Endodermal cell (in vitro differentiated cells): ENCODE measurements around the gene KCNQ1. TPM values are rescaled to one million over a fixed set of nuclear protein-coding genes. Genes with fewer than 3 reads are reported as not detected.
A peak's percentile ranks its signal among the peaks of the same experiment; 100 is the strongest.

ENCODE experiments used
- DNase-seq: peaks from one replicate; pipeline ENCODE4 v3.0.0-alpha.2; 2017
- H3K27ac ChIP-seq: 2 replicates; pipeline ENCODE4 v1.5.1; 2013; ENCODE audit warnings: mild to moderate bottlenecking, low read depth, low read length, moderate library complexity
- H3K27me3 ChIP-seq: 2 replicates; pipeline ENCODE4 v1.6.1; 2013; ENCODE audit warnings: mild to moderate bottlenecking, low read length, moderate library complexity; ENCODE audit not compliant: insufficient read depth, control insufficient read depth, poor library complexity, severe bottlenecking
- H3K36me3 ChIP-seq: 2 replicates; pipeline ENCODE4 v1.7.0; 2013; ENCODE audit warnings: mild to moderate bottlenecking, low read length, moderate library complexity; ENCODE audit not compliant: control insufficient read depth, insufficient read depth
- H3K4me1 ChIP-seq: one replicate; pipeline ENCODE4 v1.7.0; 2013; ENCODE audit warnings: low read length; ENCODE audit not compliant: control insufficient read depth, insufficient read depth
- H3K4me3 ChIP-seq: 2 replicates; pipeline ENCODE4 v1.5.1; 2013; ENCODE audit warnings: mild to moderate bottlenecking, low read length, moderate library complexity
- H3K9ac ChIP-seq: 2 replicates; pipeline ENCODE4 v1.6.1; 2013; ENCODE audit warnings: mild to moderate bottlenecking, low read length, moderate library complexity; ENCODE audit not compliant: poor library complexity, severe bottlenecking; ENCODE audit errors: extremely low read depth
- H3K9me3 ChIP-seq: 2 replicates; pipeline ENCODE4 v1.6.1; 2013; ENCODE audit warnings: mild to moderate bottlenecking, low read length, moderate library complexity; ENCODE audit not compliant: control insufficient read depth
- H3K27ac Mint-ChIP-seq: 2 replicates; pipeline ENCODE4 v1.8.0; 2020; ENCODE audit warnings: mixed read lengths
- H3K27me3 Mint-ChIP-seq: 2 replicates; pipeline ENCODE4 v1.8.0; 2021; ENCODE audit warnings: mild to moderate bottlenecking, mixed read lengths; ENCODE audit not compliant: insufficient read depth
- H3K36me3 Mint-ChIP-seq: 2 replicates; pipeline ENCODE4 v1.8.0; 2020; ENCODE audit warnings: low read depth, mixed read lengths
- H3K4me1 Mint-ChIP-seq: 2 replicates; pipeline ENCODE4 v1.8.0; 2020; ENCODE audit warnings: mixed read lengths
- H3K4me3 Mint-ChIP-seq: 2 replicates; pipeline ENCODE4 v1.8.0; 2020; ENCODE audit warnings: mild to moderate bottlenecking, moderate library complexity, mixed read lengths
- H3K9me3 Mint-ChIP-seq: 2 replicates; pipeline ENCODE4 v1.8.0; 2020; ENCODE audit warnings: mild to moderate bottlenecking, mixed read lengths
- WGBS, 2 experiments: methylation state at CpG; one replicate each; pipeline versions ENCODE4 v1.1.5 to v1.1.7; 2013; ENCODE audit warnings: missing lambda C conversion rate in 2 of 2, mixed read lengths in 1 of 2; ENCODE audit not compliant: insufficient coverage in 1 of 2, insufficient read length in 1 of 2; 5-methylcytosine and 5-hydroxymethylcytosine counted together
- total RNA-seq, 2 donors: library from RNA; stranded (reverse); fragmentation: NEBNext Ultra II Directional in 1 of 2; extraction: Animal tissue kit (Norgen Biotek cat#: 25700) in 1 of 2; gene quantifications; 2 replicates in 1 of 2; 3 replicates in 1 of 2; pipeline ENCODE4 v1.2.1, GENCODE V29; 2021
- TF ChIP-seq, protein P1 (sequence below): fragments of 200-600 bp; sonication (generic); conservative IDR thresholded peaks from 2 replicates; pipeline ENCODE4 v1.5.0; 2021; ENCODE audit warnings: antibody characterized with exemption, mild to moderate bottlenecking

The KCNQ1 gene
- total RNA-seq, 2 donors from 2014 or later: 1.8 to 3.5 TPM

DNA sequence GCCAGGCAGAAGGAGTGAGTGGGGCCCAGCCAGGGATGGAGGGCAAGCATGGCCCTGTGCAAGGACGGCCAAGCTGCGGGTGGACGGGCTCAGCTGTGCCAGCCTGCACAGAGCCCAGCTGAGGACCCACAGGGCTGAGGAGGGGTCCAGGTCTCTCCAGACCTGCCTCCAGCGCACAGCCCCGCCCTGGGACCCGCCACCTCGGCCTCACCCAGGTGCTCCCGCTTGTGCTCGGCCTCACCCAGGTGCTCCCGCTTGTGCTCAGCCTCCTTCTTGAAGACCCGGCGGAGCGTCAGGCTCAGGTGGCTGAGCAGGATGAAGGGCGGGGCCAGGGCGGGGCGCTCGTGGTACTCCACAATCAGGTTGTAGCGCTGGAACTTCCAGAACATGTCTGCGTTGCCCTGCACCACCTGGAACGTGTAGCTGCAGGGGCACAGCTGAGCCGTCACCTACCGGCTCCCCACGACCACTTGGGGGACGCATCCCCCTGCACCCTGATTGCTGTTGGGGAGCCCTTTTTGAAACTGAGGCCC is 37.9 kb upstream of the KCNQ1 start:
- Mint-ChIP-seq H3K27me3 (no peaks in the 10 kb centered on the region), H3K36me3 (peaks cover 6% of the 10 kb centered on the region), H3K9me3 (no peaks in the 10 kb centered on the region), H3K4me1 (no peaks in the 10 kb centered on the region), H3K27ac (no peak overlapping the region), H3K4me3 (no peak overlapping the region)
- WGBS, 2 experiments: 89 to 95% methylated on average over 14 to 24 of the region's 24 CpGs
- TF ChIP-seq, protein P1, sequence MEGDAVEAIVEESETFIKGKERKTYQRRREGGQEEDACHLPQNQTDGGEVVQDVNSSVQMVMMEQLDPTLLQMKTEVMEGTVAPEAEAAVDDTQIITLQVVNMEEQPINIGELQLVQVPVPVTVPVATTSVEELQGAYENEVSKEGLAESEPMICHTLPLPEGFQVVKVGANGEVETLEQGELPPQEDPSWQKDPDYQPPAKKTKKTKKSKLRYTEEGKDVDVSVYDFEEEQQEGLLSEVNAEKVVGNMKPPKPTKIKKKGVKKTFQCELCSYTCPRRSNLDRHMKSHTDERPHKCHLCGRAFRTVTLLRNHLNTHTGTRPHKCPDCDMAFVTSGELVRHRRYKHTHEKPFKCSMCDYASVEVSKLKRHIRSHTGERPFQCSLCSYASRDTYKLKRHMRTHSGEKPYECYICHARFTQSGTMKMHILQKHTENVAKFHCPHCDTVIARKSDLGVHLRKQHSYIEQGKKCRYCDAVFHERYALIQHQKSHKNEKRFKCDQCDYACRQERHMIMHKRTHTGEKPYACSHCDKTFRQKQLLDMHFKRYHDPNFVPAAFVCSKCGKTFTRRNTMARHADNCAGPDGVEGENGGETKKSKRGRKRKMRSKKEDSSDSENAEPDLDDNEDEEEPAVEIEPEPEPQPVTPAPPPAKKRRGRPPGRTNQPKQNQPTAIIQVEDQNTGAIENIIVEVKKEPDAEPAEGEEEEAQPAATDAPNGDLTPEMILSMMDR: no peak
- Histone ChIP-seq H3K4me1 (no peaks in the 10 kb centered on the region), H3K27me3 (no peaks in the 10 kb centered on the region), H3K9ac (no peak overlapping the region), H3K27ac (no peak overlapping the region), H3K4me3 (no peak overlapping the region), H3K36me3 (peaks cover 19% of the 10 kb centered on the region), H3K9me3 (no peaks in the 10 kb centered on the region)
- DNase-seq: no peak

DNA sequence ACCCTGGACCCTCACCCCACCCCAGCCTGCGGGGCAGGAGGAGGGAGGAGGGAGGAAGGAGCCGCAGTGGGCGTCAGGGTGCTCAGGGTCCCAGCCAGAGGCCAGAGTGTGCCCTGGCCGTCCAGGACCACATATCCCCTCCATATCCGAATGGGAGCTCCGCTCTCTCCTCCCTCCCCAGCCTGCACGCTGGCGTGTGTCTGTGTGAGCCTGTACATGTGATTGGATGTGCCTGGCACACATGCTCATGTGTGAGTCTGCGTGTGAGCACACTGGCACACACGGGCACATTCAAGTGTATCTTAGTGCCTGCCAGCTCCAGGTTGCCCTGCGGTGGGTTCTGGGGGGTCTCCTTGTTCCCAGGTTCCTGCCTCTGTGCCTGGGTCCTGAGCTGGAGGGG is 36.1 kb upstream of the KCNQ1 start:
- Mint-ChIP-seq H3K36me3 (no peaks in the 10 kb centered on the region), H3K4me3 (no peak overlapping the region), H3K27ac (no peak overlapping the region), H3K4me1 (no peaks in the 10 kb centered on the region), H3K9me3 (no peaks in the 10 kb centered on the region), H3K27me3 (no peaks in the 10 kb centered on the region)
- Histone ChIP-seq H3K36me3 (peaks cover 5% of the 10 kb centered on the region), H3K27me3 (no peaks in the 10 kb centered on the region), H3K4me3 (no peak overlapping the region), H3K4me1 (no peaks in the 10 kb centered on the region), H3K9ac (no peak overlapping the region), H3K27ac (no peak overlapping the region), H3K9me3 (no peaks in the 10 kb centered on the region)
- TF ChIP-seq, protein P1: no peak
- no peak for DNase-seq
- WGBS, 2 experiments: 85 to 93% methylated on average over 5 to 8 of the region's 11 CpGs

DNA sequence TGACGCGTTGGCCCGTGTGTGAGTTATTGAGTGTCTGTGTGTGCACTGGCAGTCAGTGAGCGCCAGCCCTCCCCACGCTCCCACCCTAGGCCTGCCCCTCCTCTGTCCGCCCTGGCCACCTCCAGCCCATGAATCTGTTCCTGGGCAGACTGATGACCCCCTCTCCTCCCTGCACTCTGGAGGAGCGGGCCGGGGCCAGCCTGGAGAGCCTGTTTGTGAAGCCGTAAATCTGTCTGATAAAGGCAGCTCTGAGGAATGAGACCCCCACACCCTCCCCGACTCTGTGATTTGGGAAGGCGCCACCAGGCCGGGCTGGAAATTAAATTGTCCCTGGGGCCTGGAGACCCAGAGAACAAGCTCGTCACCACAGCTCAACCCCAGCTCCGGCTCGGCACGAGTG is 35.7 kb upstream of the KCNQ1 start:
- Histone ChIP-seq H3K9me3 (no peaks in the 10 kb centered on the region), H3K4me3 (no peak overlapping the region), H3K4me1 (no peaks in the 10 kb centered on the region), H3K27ac (peak overlapping the region; percentile 63), H3K27me3 (no peaks in the 10 kb centered on the region), H3K9ac (no peak overlapping the region), H3K36me3 (peaks cover under 1% of the 10 kb centered on the region)
- TF ChIP-seq, protein P1: no peak
- Mint-ChIP-seq H3K27me3 (no peaks in the 10 kb centered on the region), H3K4me1 (no peaks in the 10 kb centered on the region), H3K36me3 (no peaks in the 10 kb centered on the region), H3K27ac (no peak overlapping the region), H3K9me3 (no peaks in the 10 kb centered on the region), H3K4me3 (no peak overlapping the region)
- 84 to 95% methylated on average over 12 to 16 of the region's 16 CpGs for WGBS, 2 experiments
- DNase-seq: no peak
